Astrocyte of the hippocampus (primary cell): ENCODE data around the gene LRP6.

ENCODE experiments used
- DNase-seq: peaks from one replicate; pipeline ENCODE4 v3.0.0; 2011; ENCODE audit warnings: low read depth, low spot score

The LRP6 gene

GRCh38 chr12:12214635-12215131 lies 52.2 kb downstream of the LRP6 start:
- no peak for DNase-seq

DNA sequence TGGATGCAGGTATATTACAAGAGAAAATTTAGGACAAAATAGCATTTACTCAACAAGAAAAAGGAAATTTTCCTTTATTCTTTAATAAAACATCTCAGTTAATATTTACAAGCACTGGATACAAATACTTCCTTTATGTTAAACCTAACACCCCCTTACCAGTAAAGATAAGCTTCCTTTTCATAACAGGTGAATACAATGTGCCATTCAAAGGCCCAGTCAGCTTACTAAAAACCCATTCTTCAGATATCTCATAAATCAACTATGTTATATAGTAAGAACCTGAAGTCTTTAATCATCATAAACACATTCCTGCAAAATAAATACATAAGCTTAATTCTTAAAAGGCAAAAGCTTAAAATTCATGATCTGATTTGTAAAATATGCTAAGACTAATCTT lies 52.6 kb downstream of the LRP6 start:
- no peak for DNase-seq

- no peak for DNase-seq
Measured at GRCh38 chr12:12212769-12213168, 54.1 kb downstream of the LRP6 start.

DNA sequence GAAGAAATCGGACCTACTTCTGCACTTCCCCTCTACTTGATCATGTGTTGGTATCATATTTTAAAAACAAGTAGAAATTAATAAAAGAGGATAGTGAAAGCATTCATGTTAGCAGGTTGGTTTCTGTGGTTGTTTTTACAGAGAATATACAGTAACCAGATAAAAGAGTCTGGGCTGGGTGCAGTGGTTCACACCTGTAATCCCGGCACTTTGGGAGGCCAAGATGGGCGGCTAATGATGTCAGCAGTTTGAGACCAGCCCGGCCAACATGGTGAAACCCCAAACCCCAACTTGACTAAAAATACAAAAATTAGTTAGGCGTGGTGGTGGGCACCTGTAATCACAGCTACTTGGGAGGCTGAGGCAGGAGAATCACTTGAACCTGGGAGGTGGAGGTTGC lies 55.9 kb downstream of the LRP6 start:
- no peak for DNase-seq

GRCh38 chr12:12210416-12210815 lies 56.4 kb downstream of the LRP6 start:
- no peak for DNase-seq

DNA sequence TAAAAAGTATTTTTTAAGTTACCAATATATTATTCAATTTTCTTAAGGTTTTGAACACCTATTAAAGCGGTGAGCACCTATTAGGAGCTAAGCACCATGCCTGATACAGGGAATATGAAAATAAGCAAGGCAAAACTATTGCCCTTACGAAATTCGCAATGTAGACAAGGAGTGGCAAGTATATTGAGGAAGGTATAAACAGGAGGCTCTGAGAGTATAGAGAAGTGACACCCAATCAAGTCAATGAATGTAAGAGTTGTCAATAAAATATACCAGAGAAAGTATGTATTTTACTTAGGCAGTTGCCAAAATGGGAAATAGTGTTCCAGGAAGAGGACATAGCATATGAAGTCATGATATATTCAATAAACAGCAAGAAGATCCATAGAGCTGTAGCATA lies 57.2 kb downstream of the LRP6 start:
- DNase-seq, result no peak

DNA sequence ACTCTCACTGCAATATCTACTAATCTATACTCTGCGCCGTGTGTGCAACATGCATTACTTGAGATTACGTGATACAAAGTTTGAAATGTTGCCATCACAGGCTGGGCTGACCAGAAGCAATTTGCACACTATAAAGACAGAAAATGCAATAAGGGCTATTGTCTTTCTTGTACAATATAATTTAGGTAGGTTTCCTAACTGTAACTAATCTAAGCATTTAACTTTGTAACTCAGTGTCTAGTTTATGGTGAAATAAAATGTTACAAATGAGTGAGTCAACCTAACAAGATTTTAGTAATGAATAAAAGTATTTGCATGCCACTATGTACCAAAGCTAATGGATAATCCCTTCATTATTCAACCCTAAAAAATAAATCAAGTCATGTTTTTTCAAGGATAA lies 57.8 kb downstream of the LRP6 start:
- no peak for DNase-seq

DNA sequence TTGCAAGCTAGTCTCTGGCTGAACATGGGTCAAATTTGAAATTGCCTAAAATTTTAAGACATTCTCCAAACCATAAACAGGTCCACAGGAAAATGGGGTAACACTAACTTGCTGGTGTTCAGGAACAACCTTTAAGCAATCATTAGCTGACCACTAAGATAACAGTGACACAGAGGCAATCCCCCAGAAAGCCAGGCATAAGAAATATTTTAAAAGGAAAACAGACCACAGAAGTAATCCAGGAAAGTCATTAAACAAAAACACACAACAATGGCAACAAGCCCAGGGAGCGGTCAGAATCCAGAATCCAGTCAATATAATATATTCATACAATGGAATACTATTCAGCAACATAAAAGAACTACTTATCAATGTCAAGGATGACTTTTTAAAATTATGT lies 59.1 kb downstream of the LRP6 start:
- peak; percentile 73 for DNase-seq

- DNase-seq, result no peak
Measured at GRCh38 chr12:12206776-12207388, 60.0 kb downstream of the LRP6 start.

DNA sequence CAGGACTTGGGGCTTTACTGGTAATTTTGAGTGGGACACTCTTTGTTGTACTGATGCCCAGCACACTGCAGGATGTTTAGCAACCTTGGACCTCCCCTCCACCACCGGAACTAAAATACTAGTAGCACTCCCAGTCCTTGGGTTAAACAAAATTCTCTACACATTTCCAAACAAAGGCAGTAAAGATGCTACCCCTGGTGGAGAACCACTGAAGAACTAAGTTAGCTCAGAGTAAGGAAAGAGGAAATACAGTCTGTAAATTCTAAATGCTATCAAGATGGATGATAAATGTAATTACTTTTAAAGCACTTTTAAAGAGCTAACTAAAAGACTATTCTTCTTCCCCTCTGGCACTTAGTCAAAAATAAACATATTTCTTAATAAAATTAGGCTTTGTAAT lies 64.1 kb downstream of the LRP6 start:
- no peak for DNase-seq

DNA sequence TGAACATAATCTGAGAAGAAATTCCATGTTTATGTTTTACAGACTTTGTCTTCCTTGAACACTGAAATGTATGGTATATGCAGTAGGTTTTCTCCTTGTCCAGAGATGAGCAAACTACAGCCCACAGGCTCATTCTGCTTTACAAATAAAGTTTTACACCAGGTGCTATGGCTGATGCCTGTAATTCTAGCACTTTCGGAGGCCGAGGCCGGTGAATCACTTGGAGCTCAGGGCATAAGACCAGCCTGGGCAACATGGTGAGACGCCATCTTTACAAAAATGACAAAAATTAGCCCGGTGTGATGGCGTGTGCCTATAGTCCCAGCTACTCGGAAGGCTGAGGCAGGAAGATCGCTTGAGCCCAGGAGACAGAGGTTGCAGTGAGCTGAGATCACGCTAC lies 64.7 kb downstream of the LRP6 start:
- DNase-seq, result no peak

- DNase-seq, result peak; percentile 52
Measured at GRCh38 chr12:12201274-12201758, 65.5 kb downstream of the LRP6 start.

DNA sequence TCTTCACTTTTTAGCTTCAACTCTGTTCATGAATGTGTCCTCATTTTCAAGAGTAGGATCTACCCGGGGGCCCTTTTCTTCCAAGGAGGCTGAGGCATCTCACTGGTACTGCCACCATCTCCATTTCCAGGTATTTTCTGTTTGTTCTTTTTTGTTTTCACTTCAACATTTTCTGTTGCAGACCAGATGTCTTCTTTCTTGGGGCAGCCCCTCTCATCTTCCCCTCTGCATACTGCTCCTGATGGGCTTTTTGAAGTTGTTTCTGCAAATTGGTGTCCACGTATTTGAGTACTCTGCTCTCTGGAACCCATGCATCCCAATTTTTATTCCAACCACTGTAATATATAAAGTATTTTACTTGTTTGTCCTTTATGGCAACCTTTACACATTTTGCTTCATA lies 66.5 kb downstream of the LRP6 start:
- DNase-seq, result no peak

DNA sequence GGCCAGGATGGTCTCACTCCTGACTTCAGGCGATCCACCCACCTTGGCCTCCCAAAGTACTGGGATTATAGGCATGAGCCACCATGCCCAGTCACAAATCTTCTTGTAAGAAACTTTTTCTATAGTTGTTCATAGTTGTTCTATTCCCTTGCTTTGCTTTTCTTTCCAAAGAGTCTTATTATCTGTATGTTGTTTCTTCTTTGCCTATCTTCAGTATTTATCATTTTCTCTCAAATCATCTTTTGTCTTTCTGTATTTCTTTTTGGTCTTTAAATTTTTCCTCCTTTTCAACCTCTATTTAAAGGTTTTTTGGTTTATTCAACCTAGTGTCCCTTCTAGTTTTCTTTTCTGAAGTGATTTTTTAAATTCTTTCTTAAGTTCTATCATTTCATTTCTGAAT lies 68.7 kb downstream of the LRP6 start:
- DNase-seq, result no peak

DNA sequence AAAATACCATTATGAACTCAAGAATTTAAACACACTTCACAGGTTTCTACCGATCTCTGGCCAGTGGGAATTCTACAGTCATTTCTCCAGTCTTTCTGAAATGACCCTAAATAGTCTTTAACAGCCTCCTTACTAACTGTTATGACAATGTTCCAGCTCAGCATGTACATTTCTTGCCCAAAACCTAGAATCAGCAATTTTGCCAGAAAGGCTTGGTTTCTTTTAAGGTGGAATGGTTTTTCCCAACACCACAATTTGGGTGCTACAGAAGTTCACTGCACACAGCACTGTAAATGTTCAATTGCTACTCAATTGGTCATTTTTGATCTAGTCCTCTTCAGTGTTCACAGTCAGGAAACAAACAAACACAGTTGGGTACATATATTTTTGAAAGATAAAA lies 69.7 kb downstream of the LRP6 start:
- DNase-seq, result no peak

DNA sequence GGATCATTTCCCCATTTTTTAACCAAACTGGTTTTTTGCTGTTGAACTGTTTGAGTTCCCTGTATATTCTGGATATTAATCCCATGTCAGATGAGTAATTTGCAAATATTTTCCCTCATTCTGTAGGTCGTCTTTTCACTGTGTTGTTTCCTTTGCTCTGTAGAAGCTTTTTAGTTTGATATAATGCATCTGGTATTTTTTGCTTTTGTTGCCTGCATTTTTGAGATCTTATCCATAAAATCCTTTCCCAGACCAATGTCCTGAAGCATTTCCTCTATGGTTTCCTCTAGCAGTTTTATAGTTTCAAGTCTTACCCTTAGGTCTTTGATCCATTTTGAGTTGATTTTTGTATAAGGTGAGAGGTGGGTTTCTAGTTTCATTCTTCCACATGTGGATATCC lies 71.3 kb downstream of the LRP6 start:
- DNase-seq, result no peak

- no peak for DNase-seq
Measured at GRCh38 chr12:12195081-12195480, 71.8 kb downstream of the LRP6 start.

- peak; percentile 47 for DNase-seq
Measured at GRCh38 chr12:12194206-12194605, 72.6 kb downstream of the LRP6 start.

DNA sequence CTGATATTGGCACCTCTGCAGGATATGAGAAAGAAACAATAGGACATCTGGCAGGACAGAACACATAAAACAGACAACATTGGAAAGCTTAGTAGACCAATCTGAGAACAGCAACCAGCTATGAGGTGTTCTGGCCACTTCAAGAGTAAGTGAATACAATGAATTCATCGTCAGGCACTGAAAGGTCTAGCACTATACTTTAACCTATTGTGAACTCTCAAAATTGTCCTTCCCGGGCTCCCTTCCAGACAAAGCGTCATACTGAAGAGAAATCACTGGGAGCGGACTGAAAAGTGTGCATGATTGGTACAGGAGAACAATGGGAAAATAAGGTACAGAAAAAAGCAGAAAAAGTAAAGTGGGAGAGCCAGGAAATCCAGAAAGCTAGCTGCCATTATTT lies 75.8 kb downstream of the LRP6 start:
- no peak for DNase-seq

DNA sequence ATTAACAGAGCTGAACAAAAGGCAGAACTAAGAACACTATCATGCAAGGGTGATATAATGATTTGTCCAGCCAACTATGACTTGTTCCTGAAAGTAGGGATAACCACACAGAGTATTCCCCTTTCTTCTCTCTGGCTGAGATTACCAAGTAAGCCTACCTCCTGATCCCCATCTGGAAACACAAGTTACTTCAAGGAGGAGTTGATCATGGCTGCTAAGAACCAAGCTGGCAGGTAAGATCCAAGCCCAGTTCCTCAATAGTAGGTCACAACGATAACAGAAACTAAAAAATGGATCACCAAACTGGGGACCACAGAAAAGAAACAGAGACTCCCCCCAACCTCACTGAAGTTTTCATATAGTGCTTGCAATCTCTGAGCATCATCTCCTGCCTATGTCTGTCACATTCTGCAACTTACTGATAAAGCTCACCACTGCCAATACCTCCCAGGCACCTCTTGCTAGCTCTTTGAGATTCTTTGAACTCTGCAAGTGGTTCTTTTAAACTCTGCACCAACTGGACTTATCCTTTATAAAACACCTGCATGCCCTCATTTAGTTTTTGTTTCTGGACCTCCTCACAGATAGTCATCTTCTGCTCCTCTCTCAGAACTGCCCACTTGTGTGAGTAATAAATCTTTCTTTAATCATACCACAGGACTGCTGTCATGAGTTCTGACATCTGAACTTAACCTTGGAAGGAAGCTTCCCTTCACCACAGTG lies 76.6 kb downstream of the LRP6 start:
- DNase-seq, result no peak

DNA sequence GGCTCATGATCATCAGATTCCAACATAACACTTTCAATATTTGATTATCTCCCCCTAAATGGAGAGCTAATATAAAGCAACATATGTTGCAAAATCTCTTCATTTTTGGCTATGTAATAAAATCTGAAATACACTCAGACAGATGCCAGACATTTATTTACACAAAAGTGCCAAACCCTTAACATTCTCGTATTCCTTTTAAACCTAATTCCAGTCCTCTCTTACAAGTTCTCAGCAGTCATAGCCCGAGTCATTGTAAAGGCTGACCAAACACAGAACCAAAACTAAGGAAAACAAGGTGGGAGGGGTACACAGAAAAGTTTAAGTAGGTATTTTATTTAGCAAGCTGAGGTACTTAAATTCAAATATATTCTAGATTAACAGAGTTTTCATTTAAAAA lies 81.4 kb downstream of the LRP6 start:
- no peak for DNase-seq

DNA sequence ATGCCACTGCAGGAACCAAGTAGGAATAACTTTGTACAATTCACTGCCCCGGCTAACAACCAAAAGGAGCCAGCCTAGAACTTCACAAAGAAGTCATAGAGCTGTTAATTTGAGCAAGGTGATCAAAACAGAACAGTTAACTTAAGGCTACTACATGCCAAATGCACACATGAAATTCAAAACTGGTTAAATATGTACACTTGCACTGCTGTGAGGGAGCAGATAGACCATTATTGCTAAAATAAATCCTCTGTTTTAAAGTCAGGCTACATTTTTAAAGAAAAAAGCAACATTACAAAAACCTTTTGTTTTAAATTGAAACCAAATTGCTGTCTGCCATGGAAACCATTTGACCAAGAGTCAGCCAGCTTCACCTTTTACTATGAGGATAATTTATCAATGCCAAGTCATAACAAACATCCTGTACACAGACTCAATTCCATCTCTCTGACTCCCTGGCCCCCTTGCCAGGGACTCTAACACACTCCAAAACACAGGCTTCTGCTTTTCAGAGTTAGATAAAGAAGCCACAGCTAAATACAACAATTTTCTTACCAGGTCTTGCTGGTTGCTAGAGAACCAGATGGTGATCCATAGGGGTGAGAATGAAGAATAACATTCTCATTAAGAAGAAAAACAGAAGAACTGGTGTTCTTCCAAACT lies 84.0 kb downstream of the LRP6 start:
- peak; percentile 77 for DNase-seq

DNA sequence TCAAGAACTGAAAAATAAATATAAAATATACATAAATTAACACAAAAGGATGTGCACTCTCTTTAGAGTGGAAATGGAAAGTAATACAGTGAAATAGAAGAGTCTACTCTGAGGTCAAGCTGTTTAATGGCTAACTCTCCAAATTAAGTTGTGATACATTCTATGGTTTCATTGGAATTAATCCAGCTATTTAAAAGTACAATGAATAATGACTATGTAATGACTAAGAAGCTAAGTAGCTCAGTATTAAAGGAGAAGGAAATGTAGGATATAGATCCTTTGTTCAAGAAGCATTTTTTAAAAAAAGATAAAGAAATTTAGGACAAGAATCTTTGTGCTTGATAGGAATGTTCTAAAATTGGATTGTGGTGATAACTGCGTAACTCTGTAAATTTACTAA lies 85.3 kb downstream of the LRP6 start:
- DNase-seq, result peak; percentile 52
